GF-D8 (cell line): ENCODE data around the gene PDCD4.

Source experiments
- DNase-seq: peaks from one replicate; lab custom pipeline; 2025; lab: John Stamatoyannopoulos, UW

The PDCD4 gene

GRCh38 chr10:110871298-110872084, at the start of gene PDCD4:
TSS of gene PDCD4 (plus strand) at chr10:110871928. CDS start at chr10:110876028, 4,100 bp downstream.
- peak; percentile 91 for DNase-seq

GRCh38 chr10:110822035-110822711, 49.6 kb upstream of the PDCD4 start:
- no peak for DNase-seq

- DNase-seq: no peak
Observed at GRCh38 chr10:110822712-110823311, 48.9 kb upstream of the PDCD4 start.

DNA sequence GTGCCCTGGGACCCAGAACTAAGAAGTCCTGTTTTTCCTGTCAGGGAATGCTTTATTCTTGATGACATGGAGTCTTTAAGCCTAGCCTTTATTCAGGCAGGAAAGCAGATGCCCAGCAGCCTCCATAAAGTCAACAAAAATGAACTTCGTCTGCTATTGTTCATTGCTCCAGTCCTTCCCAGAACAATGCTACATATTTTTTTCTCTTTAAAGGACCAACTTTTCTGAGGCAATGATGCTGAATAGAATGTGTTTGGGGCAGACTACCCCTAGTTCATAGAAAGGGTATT, 47.6 kb upstream of the PDCD4 start:
- no peak for DNase-seq

DNA sequence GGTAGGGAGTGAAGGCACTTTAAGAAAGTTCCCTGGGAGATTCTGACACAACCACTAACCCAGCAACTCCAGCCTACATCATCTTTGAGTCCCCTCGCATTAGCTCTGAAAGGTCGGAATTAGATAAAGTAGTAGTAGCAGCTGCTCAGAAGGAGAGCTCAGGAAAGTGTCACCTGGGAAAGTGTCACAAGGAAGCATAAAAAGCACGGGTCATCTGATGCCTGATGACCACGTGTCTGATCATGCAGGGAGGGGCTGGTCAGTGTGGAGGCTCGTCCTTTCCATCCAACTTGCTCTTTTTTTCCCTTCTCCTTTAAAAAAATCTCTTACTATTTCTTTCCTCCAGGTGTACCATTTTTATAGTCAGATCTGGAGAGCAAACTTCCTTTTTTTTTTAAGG, 47.1 kb upstream of the PDCD4 start:
- no peak for DNase-seq

- DNase-seq: no peak
Observed at GRCh38 chr10:110825508-110825907, 46.2 kb upstream of the PDCD4 start.

- no peak for DNase-seq
Observed at GRCh38 chr10:110827410-110827809, 44.3 kb upstream of the PDCD4 start.

DNA sequence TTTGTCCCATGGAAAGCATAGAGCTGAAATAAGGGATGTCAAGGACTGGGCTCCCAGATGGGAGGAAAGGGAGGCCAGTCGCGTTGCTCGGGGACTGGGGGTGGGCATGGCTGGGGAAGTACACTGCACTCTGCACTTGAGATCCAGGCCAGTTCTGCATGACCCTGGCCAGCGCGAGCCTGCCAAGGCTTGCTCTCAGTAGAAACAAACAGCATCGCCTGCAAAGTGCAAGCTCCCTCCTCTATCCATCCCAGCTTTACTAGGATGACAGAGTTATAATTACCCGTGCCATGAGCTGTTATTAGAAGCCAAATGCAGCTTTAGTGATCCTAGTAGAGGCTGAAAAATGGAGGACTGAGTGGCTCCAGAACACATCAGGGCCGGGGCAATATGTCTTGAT, 43.9 kb upstream of the PDCD4 start:
- no peak for DNase-seq

GRCh38 chr10:110828525-110828924, 43.2 kb upstream of the PDCD4 start:
- no peak for DNase-seq

GRCh38 chr10:110829721-110830410, 41.9 kb upstream of the PDCD4 start:
- no peak for DNase-seq

- DNase-seq: no peak
Observed at GRCh38 chr10:110833234-110833940, 38.3 kb upstream of the PDCD4 start.

- DNase-seq: no peak
Observed at GRCh38 chr10:110833941-110834628, 37.6 kb upstream of the PDCD4 start.

GRCh38 chr10:110834629-110835301, 37.0 kb upstream of the PDCD4 start:
- DNase-seq: peak; percentile 9

GRCh38 chr10:110835841-110836240, 35.9 kb upstream of the PDCD4 start:
- no peak for DNase-seq

GRCh38 chr10:110836706-110837105, 35.0 kb upstream of the PDCD4 start:
- DNase-seq: no peak

DNA sequence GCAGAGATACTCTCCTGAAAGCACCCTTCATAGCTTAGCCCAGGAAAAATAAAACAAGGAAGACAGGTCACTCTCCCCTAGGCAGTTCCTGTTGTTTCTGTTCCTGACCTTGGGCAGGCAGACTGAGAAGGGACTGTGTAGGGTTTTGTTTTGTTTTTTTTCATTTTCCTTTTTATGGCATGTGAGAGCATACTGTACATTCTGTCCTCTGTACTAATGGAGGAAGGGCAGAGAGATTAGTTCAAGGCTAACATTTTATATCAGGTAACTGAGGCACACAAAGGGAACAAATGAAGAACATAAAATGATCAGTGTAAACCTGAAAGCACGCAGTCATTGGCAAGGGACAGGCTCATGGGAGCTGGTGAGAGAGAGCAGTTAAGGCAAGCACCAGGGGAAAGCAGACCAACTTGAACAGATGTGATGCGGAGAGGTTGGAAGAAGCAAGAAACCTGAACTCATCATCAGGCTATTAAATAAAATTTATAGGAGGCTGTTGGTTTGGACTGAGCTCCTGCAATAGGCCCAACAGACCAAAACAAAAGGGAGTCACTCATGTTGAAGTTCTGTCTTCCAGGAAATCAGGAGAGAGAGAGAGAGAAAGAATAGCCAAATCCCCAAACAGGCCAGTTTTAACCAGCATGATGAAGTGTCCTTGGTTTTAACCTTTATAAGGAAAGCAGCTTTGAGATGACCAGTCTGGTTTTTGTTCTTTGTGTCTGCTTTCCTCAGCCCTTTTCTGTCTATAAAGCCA, 34.1 kb upstream of the PDCD4 start:
- no peak for DNase-seq

GRCh38 chr10:110840225-110840922, 31.4 kb upstream of the PDCD4 start:
- DNase-seq: no peak

DNA sequence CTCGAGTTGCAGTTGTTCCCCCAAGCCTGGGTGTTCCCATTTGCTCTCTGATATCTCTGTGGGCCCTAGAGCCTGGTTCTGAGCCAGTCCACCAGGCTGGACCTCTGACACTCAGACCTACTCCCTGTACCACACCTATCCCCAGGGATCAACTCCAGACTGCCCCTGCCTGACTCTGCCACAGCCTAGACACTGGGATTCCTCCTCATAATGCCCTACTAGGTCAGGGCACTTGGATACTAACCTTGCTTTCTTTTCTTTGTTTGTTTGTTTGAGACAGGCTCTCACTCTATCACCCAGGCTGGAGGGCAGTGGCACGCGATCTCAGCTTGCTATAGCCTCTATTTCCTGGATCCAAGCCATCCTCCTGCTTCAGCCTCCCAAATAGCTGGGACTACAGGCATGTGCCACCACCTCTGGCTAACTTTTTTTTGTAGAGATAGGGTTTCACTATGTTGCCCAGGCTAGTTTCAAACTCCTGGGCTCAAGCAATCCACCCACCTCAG, 30.8 kb upstream of the PDCD4 start:
- no peak for DNase-seq

DNA sequence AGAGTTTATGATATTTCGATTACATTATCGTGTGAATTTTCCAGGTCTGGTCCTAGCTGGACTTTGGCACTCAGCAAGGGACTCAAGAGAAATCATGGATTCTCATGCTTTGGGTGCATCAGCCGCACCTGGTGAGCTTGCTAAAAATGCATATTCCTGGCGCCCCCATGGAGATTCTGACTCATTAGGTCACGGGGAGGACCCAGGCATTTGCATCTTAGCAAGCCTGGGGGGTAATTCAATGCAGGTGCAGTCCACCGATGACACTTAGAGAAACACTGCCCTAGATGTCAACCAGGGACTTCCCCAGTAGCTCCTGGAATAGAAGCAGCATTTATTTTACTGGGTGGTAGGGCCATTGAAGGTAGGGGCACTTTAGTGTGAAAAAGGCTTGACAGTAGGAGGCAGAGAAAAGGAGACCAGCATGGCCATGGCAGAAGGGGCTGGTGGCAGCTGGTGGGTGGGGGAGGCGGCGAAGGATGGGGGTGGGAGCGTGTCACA, 29.9 kb upstream of the PDCD4 start:
- DNase-seq: no peak
